CD4-positive, alpha-beta T cell treated with Interleukin-6 at 100 ng/mL for 8 hours (primary cell): ENCODE measurements around the gene SPRR2A.
"Not testable (repeated sequence)": the region's sequence is repeated elsewhere in the genome, so short reads cannot be mapped to it uniquely, and the experiment has no call there.

Source experiments
- DNase-seq: peaks from one replicate; pipeline ENCODE4 v3.0.0-alpha.2; 2020; ENCODE audit warnings: mixed read lengths, low spot score

Gene SPRR2A

GRCh38 chr1:153057375-153057774 lies at the start of gene SPRR2A:
Gene SPRR2A, minus strand, starts transcription at chr1:153057512. Its CDS starts 777 bp downstream, at chr1:153056735.
- no peak for DNase-seq

GRCh38 chr1:153100245-153100644 lies 42.9 kb upstream of the SPRR2A start:
- no peak for DNase-seq

- no peak for DNase-seq
Observed at GRCh38 chr1:153099461-153100045, 42.2 kb upstream of the SPRR2A start.

- DNase-seq = no peak
Observed at GRCh38 chr1:153095764-153096163, 38.5 kb upstream of the SPRR2A start.

- DNase-seq = no peak
Observed at GRCh38 chr1:153094426-153094825, 37.1 kb upstream of the SPRR2A start, which contains the start of gene SPRR2E. Gene SPRR2E, minus strand, starts transcription at chr1:153094526. Its CDS starts 775 bp downstream, at chr1:153093751.

- DNase-seq = no peak
Observed at GRCh38 chr1:153087652-153088051, 30.3 kb upstream of the SPRR2A start.

GRCh38 chr1:153081736-153082135 lies 24.4 kb upstream of the SPRR2A start:
- DNase-seq = no peak

GRCh38 chr1:153072806-153073726 lies 15.8 kb upstream of the SPRR2A start:
- no peak for DNase-seq

GRCh38 chr1:153071511-153071910 lies 14.2 kb upstream of the SPRR2A start, which contains the start of gene SPRR2B:
Gene SPRR2B, minus strand, starts transcription at chr1:153071611. Its CDS starts 772 bp downstream, at chr1:153070839.
- no peak for DNase-seq

GRCh38 chr1:153070243-153070642 lies 12.9 kb upstream of the SPRR2A start:
- DNase-seq = no peak

GRCh38 chr1:153058826-153059784 lies 1.8 kb upstream of the SPRR2A start:
- no peak for DNase-seq

- DNase-seq = no peak
Observed at GRCh38 chr1:153058154-153058553, 842 bp upstream of the SPRR2A start.

GRCh38 chr1:153056111-153056510 lies 1.2 kb downstream of the SPRR2A start:
- DNase-seq = not testable (repeated sequence)

GRCh38 chr1:153049211-153049610 lies 8.1 kb downstream of the SPRR2A start:
- DNase-seq = no peak

GRCh38 chr1:153040950-153041631 lies 16.2 kb downstream of the SPRR2A start, which contains the start of gene SPRR2D:
Gene SPRR2D, minus strand, starts transcription at chr1:153041120. Its CDS starts 774 bp downstream, at chr1:153040346.
- DNase-seq = no peak

GRCh38 chr1:153035211-153035610 lies 22.1 kb downstream of the SPRR2A start:
- DNase-seq = no peak

GRCh38 chr1:153032677-153033308 lies 24.5 kb downstream of the SPRR2A start:
- no peak for DNase-seq

GRCh38 chr1:153032073-153032472 lies 25.2 kb downstream of the SPRR2A start:
- DNase-seq = no peak

GRCh38 chr1:153030895-153031294 lies 26.4 kb downstream of the SPRR2A start, which contains the start of gene SPRR1B:
Gene SPRR1B, plus strand, starts transcription at chr1:153031203. Its CDS starts 1,143 bp downstream, at chr1:153032346.
- no peak for DNase-seq

GRCh38 chr1:153028766-153029165 lies 28.5 kb downstream of the SPRR2A start:
- no peak for DNase-seq

- DNase-seq = no peak
Observed at GRCh38 chr1:153025797-153026196, 31.5 kb downstream of the SPRR2A start.
